Heart left ventricle (tissue), 16 donors: ENCODE data around the gene CTSO. TPM values are rescaled to one million over a fixed set of nuclear protein-coding genes. Genes with fewer than 3 reads are reported as not detected.

Experiments used
- ATAC-seq, 4 donors: fragments of 200-7000 bp; cut with Tn5 transposase; one replicate each; pipeline ENCODE4 v1.9.1; 2020 to 2022; ENCODE audit warnings: moderate library complexity in 4 of 4, mild to moderate bottlenecking in 3 of 4, moderate number of reproducible peaks in 1 of 4
- DNase-seq, 5 donors: peaks; one replicate each; pipeline ENCODE4 v3.0.0-alpha.2; 2020
- H3K27ac ChIP-seq, 12 donors: fragments of 200-600 bp; sonication (generic) in 4 of 12; one replicate each; pipeline versions ENCODE4 v1.5.0 to v1.8.0; 2016 to 2022; ENCODE audit warnings: mild to moderate bottlenecking in 2 of 12
- H3K27me3 ChIP-seq, 9 donors: fragments of 200-600 bp; sonication (generic) in 2 of 9; one replicate each; pipeline versions ENCODE4 v1.5.1 to v1.8.0; 2016 to 2022; ENCODE audit warnings: mild to moderate bottlenecking in 3 of 9
- H3K36me3 ChIP-seq, 9 donors: fragments of 200-600 bp; sonication (generic) in 2 of 9; one replicate each; pipeline versions ENCODE4 v1.5.0 to v1.8.0; 2018 to 2022; ENCODE audit warnings: mild to moderate bottlenecking in 2 of 9
- H3K4me1 ChIP-seq, 12 donors: fragments of 200-600 bp; sonication (generic) in 4 of 12; one replicate each; pipeline versions ENCODE4 v1.5.0 to v1.8.0; 2016 to 2022; ENCODE audit warnings: mild to moderate bottlenecking in 3 of 12
- H3K4me3 ChIP-seq, 12 donors: fragments of 200-600 bp; sonication (generic) in 4 of 12; one replicate each; pipeline versions ENCODE4 v1.5.0 to v1.8.0; 2017 to 2022; ENCODE audit warnings: mild to moderate bottlenecking in 9 of 12, moderate library complexity in 4 of 12
- H3K9me3 ChIP-seq, 12 donors: fragments of 200-600 bp; sonication (generic) in 4 of 12; one replicate each; pipeline versions ENCODE4 v1.5.0 to v1.8.0; 2016 to 2022; ENCODE audit warnings: mild to moderate bottlenecking in 1 of 12
- CTCF ChIP-seq, 12 donors: fragments of 200-600 bp; sonication (generic) in 4 of 12; IDR thresholded peaks; one replicate each; pipeline versions ENCODE4 v1.5.0 to v1.8.0; 2018 to 2022; ENCODE audit warnings: antibody characterized with exemption in 12 of 12, mild to moderate bottlenecking in 5 of 12
- POLR2A ChIP-seq, 2 donors: fragments of 450-650 bp; IDR thresholded peaks; one replicate each; pipeline ENCODE4 v1.6.1; 2017; ENCODE audit warnings: antibody characterized with exemption in 2 of 2, mild to moderate bottlenecking in 2 of 2, moderate library complexity in 2 of 2
- WGBS, 4 donors: extraction: QIAGEN DNeasy Blood & Tissue Kit in 2 of 4; methylation state at CpG; one replicate each; pipeline versions ENCODE4 v1.1.5 to v1.1.7; 2013 to 2018; 5-methylcytosine and 5-hydroxymethylcytosine counted together
- intact Hi-C, 10 donors: fragments of 100-400 bp; cut with DNase I; formaldehyde crosslinking; loops; one replicate each; pipeline versions ENCODE4 v1.11.1 to v1.14.2; 2022
- polyA plus RNA-seq, 2 donors: library from polyadenylated mRNA; stranded (reverse); fragments of 200-250 nt; gene quantifications; one replicate each; pipeline ENCODE4 v1.2.3, GENCODE V29; 2013
- total RNA-seq, 9 donors: library from RNA; depleted of rRNA in 2 of 9; stranded (reverse); fragments of >200 nt in 2 of 9; fragmentation: NEBNext Ultra II Directional in 3 of 9; extraction: Animal tissue kit (Norgen Biotek cat#: 25700) in 3 of 9; gene quantifications; one replicate each; pipeline versions ENCODE4 v1.1.0 to v1.2.4, GENCODE V29; 2016 to 2023
- donor health status: ischemic (EF 13 %, LVEDD 7.1; RV severe dilation, severe dysfunction).
- donor health status: healthy with polysubstance abuse.
- donor health status: DM: no; HTN: yes; CAD: no.
- donor health status: DM: no; HTN: no; CAD: no.
- donor health status: ischemic (EF 25% LVEDD 6.9; RV normal size, moderate dysfunction).
- donor health status: ischemic (EF 25% LVEDD 5.7; RV mildly dilated, moderate dysfunction).
- donor health status: healthy.
- donor health status: DM: yes; HTN: yes; CAD: no.
- donor health status: ischemic (EF 35%, LVEDD 5.7; RV mildly dilated, moderate dysfunction).
- donor health status: nonischemic (EF 11% LVEDD 7.7; RV severe dilation, severe dysfunction).
- donor health status: DM: yes; HTN: yes; CAD: no.
- donor health status: PGD.
- donor health status: ischemic (EF 29% LVEDD 5.4; RV normal size, mild dysfunction).
- donor health status: nonischemic (EF 23%, LVEDD 6.1; RV moderate dilation, normal function).

Gene CTSO
- total and polyA plus RNA-seq, 11 donors, result 2.6 to 26.0 (median 7.0) TPM

GRCh38 chr4:155975511-155975910 is 21.8 kb upstream of the CTSO start:
- DNase-seq (no peak), ATAC-seq (no peak)
- intact Hi-C loops, result no loop called here
- WGBS, 4 donors, result 89 to 100% (median 98%) methylated on average over 2 of the region's 2 CpGs
- Histone ChIP-seq H3K4me3 (no peak overlapping the region), H3K36me3 (no peaks in the 10 kb centered on the region), H3K27ac (no peak overlapping the region), H3K4me1 (no peaks in the 10 kb centered on the region), H3K27me3 (peaks cover 0 to 2% (median 0%) of the 10 kb centered on the region in 9 donors), H3K9me3 (peaks cover 0 to 11% (median 0%) of the 10 kb centered on the region in 12 donors)
- TF ChIP-seq CTCF (IDR thresholded peaks at IDR 0.05) (no peak), POLR2A (IDR thresholded peaks at IDR 0.05) (no peak)

- H3K36me3 ChIP-seq, result no peaks in the 10 kb centered on the region
Measured at GRCh38 chr4:155974996-155975395, 21.3 kb upstream of the CTSO start.

GRCh38 chr4:155974476-155974749 is 20.7 kb upstream of the CTSO start:
- Histone ChIP-seq H3K36me3 (no peaks in the 10 kb centered on the region), H3K27ac (no peak overlapping the region), H3K4me3 (no peak overlapping the region), H3K9me3 (peaks cover 0 to 8% (median 0%) of the 10 kb centered on the region in 12 donors), H3K27me3 (peaks cover 0 to 8% (median 0%) of the 10 kb centered on the region in 9 donors), H3K4me1 (no peaks in the 10 kb centered on the region)
- intact Hi-C loops, result no loop called here
- ATAC-seq (no peak), DNase-seq (no peak)
- WGBS, 4 donors, result 80 to 88% (median 81%) methylated on average over 1 of the region's 1 CpG
- TF ChIP-seq POLR2A (IDR thresholded peaks at IDR 0.05) (no peak), CTCF (IDR thresholded peaks at IDR 0.05) (no peak)

More at GRCh38 chr4:155974996-155975395, 21.3 kb upstream of the CTSO start:
- Histone ChIP-seq H3K4me1 (no peaks in the 10 kb centered on the region), H3K4me3 (no peak overlapping the region), H3K9me3 (peaks cover 0 to 11% (median 0%) of the 10 kb centered on the region in 12 donors), H3K27ac (no peak overlapping the region), H3K27me3 (peaks cover 0 to 5% (median 0%) of the 10 kb centered on the region in 9 donors)
- DNase-seq (no peak), ATAC-seq (no peak)
- intact Hi-C loops, result no loop called here
- WGBS, 4 donors, result 18 to 34% (median 26%) methylated on average over 3 of the region's 3 CpGs
- TF ChIP-seq POLR2A (IDR thresholded peaks at IDR 0.05) (no peak), CTCF (IDR thresholded peaks at IDR 0.05) (no peak)

GRCh38 chr4:155973639-155974475 is 20.2 kb upstream of the CTSO start:
- Histone ChIP-seq H3K4me1 (no peaks in the 10 kb centered on the region), H3K4me3 (no peak overlapping the region), H3K9me3 (peaks cover 0 to 5% (median 0%) of the 10 kb centered on the region in 12 donors), H3K36me3 (no peaks in the 10 kb centered on the region), H3K27me3 (peaks cover 0 to 9% (median 0%) of the 10 kb centered on the region in 9 donors), H3K27ac (no peak overlapping the region)
- WGBS, 4 donors, result 60 to 65% (median 64%) methylated on average over 8 of the region's 8 CpGs
- ATAC-seq, result no peak
- intact Hi-C loops, result no loop called here
- no peak for DNase-seq
- TF ChIP-seq POLR2A (IDR thresholded peaks at IDR 0.05) (no peak), CTCF (IDR thresholded peaks at IDR 0.05) (no peak)
